GM21825 (cell line): Measurements from ENCODE around the gene PDGFB.

Experiments
- ATAC-seq: cut with Tn5 transposase; IDR thresholded peaks from one replicate; pipeline ENCODE4 v1.9.1; 2021; ENCODE audit warnings: mild to moderate bottlenecking, moderate library complexity; ENCODE audit not compliant: unreplicated experiment

PDGFB gene

GRCh38 chr22:39176714-39177455 is 67.9 kb downstream of the PDGFB start:
- ATAC-seq = no peak

GRCh38 chr22:39176143-39176713 is 68.6 kb downstream of the PDGFB start:
- no peak for ATAC-seq

- ATAC-seq = no peak
These were observed 69.2 kb downstream of the PDGFB start for GRCh38 chr22:39175353-39176142.

- no peak for ATAC-seq
These were observed 70.1 kb downstream of the PDGFB start for GRCh38 chr22:39174498-39175352.

GRCh38 chr22:39173787-39174497 is 70.8 kb downstream of the PDGFB start:
- ATAC-seq = no peak
